WTC11 (cell line): Measurements from ENCODE around the gene CXXC4.

Experiments used
- CREM ChIP-seq: sonication (generic); formaldehyde crosslinking; IDR thresholded peaks from 2 replicates; pipeline ENCODE4 v1.8.1; 2022; ENCODE audit warnings: mild to moderate bottlenecking, missing genetic modification reagents, moderate library complexity
- CTCF ChIP-seq: fragments of 200-600 bp; IDR thresholded peaks from 2 replicates; pipeline ENCODE4 v1.8.0; 2022; ENCODE audit warnings: antibody characterized with exemption
- MAX ChIP-seq: sonication (generic); formaldehyde crosslinking; IDR thresholded peaks from 2 replicates; pipeline ENCODE4 v1.8.0; 2022; ENCODE audit warnings: mild to moderate bottlenecking, missing genetic modification reagents
- SMAD4 ChIP-seq: sonication (generic); formaldehyde crosslinking; IDR thresholded peaks from 2 replicates; pipeline ENCODE4 v1.8.0; 2022; ENCODE audit warnings: mild to moderate bottlenecking, missing genetic modification reagents
- ZNF219 ChIP-seq: sonication (generic); formaldehyde crosslinking; IDR thresholded peaks from 2 replicates; pipeline ENCODE4 v1.8.0; 2023; ENCODE audit warnings: missing genetic modification reagents, mild to moderate bottlenecking, borderline replicate concordance
- ZNF232 ChIP-seq: sonication (generic); formaldehyde crosslinking; IDR thresholded peaks from 2 replicates; pipeline ENCODE4 v1.8.0; 2022; ENCODE audit warnings: mild to moderate bottlenecking, missing genetic modification reagents

- TF ChIP-seq ZNF232 (CRISPR knock-in tag), result no peak
- TF ChIP-seq SMAD4 (CRISPR knock-in tag), result no peak
- no peak for TF ChIP-seq CTCF
- TF ChIP-seq MAX, result no peak
- no peak for TF ChIP-seq ZNF219 (CRISPR knock-in tag)
- no peak for TF ChIP-seq CREM (CRISPR knock-in tag)
These were observed 58.2 kb downstream of the CXXC4 start for GRCh38 chr4:104436542-104436941.
